Measurements from ENCODE around the gene IQCE.

The IQCE gene

DNA sequence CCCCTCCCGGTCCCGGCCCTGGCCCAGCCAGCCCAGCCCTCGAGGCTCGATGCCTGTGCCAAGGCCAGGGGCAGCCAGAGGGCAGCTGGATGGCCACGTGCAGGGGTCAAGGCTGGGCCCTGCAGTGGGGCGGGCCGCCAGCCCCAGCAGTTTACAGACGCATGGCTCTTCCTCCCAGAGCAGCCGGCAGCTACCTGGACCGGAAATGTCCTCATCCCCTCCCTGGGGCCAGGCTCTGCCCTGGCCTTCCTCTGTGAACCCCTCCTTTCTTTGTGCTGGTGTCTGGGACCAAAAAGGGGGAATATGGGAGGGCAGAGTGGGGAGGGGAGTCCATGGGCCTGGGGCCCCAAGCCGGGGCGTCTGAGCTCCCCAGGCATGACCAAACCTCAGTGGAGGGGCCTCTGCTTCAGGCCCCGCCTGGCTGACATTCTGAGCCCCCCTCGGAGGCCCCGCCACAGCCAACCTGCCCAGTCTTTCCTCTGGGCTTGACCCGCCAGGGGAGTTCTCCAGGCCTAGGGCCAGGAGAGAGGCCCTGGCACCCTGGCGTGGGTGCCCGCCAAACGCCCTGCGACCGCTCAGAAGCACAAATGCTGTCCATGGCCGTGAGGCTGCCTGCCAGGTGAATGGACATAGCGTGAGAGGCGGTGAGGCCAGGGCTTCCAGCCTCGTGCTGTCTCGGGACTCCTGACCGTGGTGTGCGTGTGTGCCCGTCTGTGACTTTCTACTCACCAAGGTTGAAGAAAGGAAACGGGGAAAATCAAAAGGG, 104.5 kb downstream of the IQCE start:
- no peak for DNase-seq (ENCODE audit: low spot score)

DNA sequence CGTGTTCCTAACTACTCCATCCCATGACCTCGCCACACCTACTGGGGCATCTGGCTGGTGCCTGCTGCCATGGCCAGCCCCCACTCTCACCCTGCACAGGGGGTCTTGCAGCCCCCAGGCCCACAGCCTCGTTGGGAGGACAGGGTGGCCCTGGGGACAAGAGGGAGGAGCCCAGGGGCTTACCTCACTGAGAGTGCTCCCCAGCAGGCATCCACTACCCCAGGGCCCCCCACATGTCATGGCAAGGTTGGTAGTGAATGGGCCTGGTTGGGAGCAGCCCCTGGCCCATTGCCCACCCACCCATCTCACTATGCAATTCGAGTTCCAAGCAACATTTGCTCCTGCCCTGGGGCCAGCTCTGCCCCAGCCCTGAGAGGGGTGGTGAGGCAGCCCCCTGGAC, 105.2 kb downstream of the IQCE start:
- no peak for DNase-seq (ENCODE audit: low spot score)

Measured in globus pallidus (tissue), 1 donor.